Neuron (in vitro differentiated cells): ENCODE data around the gene RELL1.

Source experiments
- H2AFZ ChIP-seq: one replicate; pipeline ENCODE4 v1.6.1; 2013; ENCODE audit warnings: low read depth, mild to moderate bottlenecking, inconsistent platforms, low read length, moderate library complexity
- H3K27me3 ChIP-seq: one replicate; pipeline ENCODE4 v1.6.1; 2013; ENCODE audit warnings: low read length; ENCODE audit not compliant: insufficient read depth
- H3K36me3 ChIP-seq: one replicate; pipeline ENCODE4 v1.6.1; 2013; ENCODE audit warnings: low read length; ENCODE audit not compliant: insufficient read depth
- H3K4me1 ChIP-seq: one replicate; pipeline ENCODE4 v1.6.1; 2013; ENCODE audit warnings: low read length; ENCODE audit not compliant: insufficient read depth
- H3K4me3 ChIP-seq: 2 replicates; pipeline ENCODE4 v1.5.1; 2013; ENCODE audit warnings: mild to moderate bottlenecking, low read length, moderate library complexity
- H3K9me3 ChIP-seq: one replicate; pipeline ENCODE4 v1.6.1; 2013; ENCODE audit warnings: low read length

Gene RELL1

DNA sequence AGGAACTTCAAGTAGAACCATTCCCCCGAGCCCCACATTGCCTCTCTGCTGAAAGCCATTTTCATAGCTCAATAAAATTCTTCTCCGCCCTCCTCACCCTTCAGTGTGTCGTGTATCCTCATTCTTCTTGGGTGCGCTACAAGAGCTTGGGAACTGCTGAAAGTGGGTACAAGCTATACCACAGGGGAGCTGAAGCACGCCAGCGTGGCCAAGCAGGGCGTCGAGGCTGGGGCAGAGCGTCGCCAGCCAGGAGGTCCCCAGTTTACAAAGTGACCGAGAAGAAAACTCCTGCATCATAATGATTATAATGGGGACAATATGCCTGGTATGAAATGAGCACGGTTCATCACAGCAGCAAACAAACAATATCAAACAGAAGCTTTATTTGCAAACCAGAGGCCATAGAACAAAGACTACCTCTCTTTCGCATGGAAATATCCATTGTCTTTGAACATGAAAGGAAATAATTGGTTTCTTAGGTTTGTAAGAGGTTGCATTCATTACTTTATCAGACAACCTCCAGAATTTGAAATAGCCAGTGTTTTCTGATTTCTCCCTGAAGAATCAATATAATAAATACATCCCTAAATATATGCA is 34.3 kb downstream of the RELL1 start:
- Histone ChIP-seq H3K36me3 (peaks cover 2% of the 10 kb centered on the region), H3K4me3 (no peak overlapping the region), H3K9me3 (peaks cover 4% of the 10 kb centered on the region), H2AFZ (no peak overlapping the region), H3K27me3 (no peaks in the 10 kb centered on the region), H3K4me1 (peaks cover 16% of the 10 kb centered on the region)

DNA sequence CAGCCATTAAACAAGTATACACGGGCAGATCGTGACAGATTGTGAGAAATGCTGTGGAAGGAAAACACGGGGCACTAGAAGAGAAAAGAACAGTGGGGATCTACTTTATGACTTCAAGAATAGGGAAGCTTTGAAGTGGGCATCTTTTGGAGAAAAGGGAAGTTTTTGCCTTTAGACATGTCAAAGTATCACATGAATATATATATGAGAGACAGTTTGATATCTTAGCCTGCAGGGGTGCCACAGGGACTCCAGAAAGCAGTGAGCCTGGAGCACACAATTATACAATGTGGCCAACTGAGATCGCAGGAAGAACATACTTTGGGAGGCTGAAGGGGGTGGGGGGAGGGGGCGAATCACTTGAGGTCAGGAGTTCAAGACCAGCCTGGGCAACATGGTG is 35.7 kb downstream of the RELL1 start:
- H3K4me1 ChIP-seq: peaks cover 16% of the 10 kb centered on the region
- H3K4me3 ChIP-seq: no peak overlapping the region
- H2AFZ ChIP-seq: no peak overlapping the region
- H3K9me3 ChIP-seq: peaks cover 2% of the 10 kb centered on the region
- H3K27me3 ChIP-seq: no peaks in the 10 kb centered on the region
- peaks cover 3% of the 10 kb centered on the region for H3K36me3 ChIP-seq

DNA sequence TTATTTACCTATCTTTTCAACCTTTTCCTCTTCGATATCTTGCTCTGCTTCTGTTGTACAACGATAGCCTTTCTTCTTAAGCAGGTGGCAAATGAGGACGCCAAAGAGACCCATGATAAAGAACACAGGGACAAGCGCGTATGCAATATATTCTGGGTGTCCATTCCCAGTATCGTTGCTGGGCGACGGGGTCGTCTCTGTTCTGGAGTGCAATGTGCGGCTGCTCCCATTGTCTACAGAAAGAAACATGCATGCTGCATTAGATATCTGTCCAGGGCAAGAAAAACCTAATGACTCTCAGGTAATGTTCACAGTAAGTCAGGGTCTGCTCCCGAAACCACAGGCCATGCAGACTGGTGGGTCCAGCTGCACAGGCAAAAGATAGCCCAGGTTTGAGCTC is 36.9 kb downstream of the RELL1 start:
- Histone ChIP-seq H3K4me1 (peaks cover 16% of the 10 kb centered on the region), H3K4me3 (no peak overlapping the region), H3K36me3 (peaks cover 3% of the 10 kb centered on the region), H3K27me3 (no peaks in the 10 kb centered on the region), H2AFZ (no peak overlapping the region), H3K9me3 (peaks cover 2% of the 10 kb centered on the region)

DNA sequence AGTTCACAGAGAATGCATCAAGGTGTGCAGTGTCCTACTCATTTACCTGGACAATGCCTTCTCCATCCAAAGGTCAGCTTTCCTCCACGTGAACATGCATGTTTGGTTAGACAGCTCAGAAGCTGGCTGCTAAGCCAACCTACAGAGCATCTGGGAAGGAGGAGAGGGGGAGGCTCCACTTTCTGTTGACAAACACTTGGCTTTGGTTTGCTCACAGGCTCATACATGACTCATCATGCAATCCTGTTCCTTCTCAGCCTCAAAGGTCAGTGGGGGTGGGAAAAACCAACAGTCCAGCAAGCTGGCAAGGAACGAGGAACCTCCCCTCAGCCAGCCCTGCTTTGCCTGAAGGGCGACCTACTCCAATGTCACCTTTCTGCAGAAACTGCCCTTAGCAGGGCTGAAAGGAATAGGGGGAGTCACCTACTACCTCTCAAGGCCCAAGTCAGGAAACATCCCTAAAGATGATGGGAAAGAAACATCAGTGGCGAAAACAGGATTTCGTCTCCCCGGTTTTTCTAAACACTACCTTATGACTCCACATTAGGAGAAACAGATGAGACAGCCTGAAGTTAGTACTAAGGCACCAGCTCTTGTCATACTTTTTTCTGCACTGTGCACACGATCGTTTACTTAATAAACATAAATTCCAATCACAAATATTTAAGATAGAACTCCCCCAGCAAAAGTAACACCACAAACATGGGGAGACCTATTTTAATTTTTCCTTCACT is 37.9 kb downstream of the RELL1 start:
- peaks cover 2% of the 10 kb centered on the region for H3K9me3 ChIP-seq
- peaks cover 3% of the 10 kb centered on the region for H3K36me3 ChIP-seq
- no peaks in the 10 kb centered on the region for H3K27me3 ChIP-seq
- H2AFZ ChIP-seq: no peak overlapping the region
- H3K4me3 ChIP-seq: no peak overlapping the region
- H3K4me1 ChIP-seq: peaks cover 16% of the 10 kb centered on the region

DNA sequence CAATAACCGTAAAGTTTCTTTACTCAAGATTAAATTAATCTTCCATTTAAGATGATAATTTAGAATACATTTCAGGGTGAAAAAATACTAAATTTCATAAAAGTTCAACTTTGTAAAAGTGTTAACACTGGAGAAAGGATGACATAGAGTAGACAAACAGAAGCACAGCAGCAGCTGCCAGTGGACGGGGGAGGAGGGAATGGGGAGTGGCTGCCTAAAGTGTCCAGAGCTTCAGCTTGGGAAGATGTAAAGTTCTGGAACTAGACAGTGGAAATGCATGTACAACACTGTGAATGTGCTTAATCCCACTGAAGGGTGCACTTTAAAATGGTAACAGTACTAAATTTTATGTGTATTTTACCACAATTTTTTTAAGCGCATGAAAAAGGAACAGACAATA is 39.9 kb downstream of the RELL1 start:
- Histone ChIP-seq H3K9me3 (no peaks in the 10 kb centered on the region), H3K4me1 (peaks cover 16% of the 10 kb centered on the region), H2AFZ (no peak overlapping the region), H3K4me3 (no peak overlapping the region), H3K36me3 (peaks cover 3% of the 10 kb centered on the region), H3K27me3 (no peaks in the 10 kb centered on the region)

DNA sequence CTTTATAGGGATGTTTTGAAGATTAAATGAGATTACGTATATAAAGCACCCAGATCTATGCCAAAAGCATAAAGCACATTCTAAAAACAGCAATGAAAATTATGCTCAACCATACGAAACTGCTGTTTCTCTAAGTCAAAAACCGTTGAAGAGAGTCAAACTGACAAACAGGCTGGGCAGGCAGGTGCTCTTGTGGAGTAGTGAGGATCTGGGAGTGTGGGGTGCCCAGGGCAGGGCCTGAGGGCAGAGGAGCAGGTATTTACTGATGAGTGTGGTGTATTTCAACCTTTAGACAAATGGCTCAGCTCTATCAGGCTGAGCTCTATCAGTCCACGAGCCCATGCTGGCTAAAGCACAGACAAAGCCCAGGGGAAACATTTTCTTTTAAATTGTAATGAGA is 40.4 kb downstream of the RELL1 start:
- H3K36me3 ChIP-seq: peaks cover 3% of the 10 kb centered on the region
- no peaks in the 10 kb centered on the region for H3K9me3 ChIP-seq
- H3K4me3 ChIP-seq: no peak overlapping the region
- H3K27me3 ChIP-seq: no peaks in the 10 kb centered on the region
- H2AFZ ChIP-seq: no peak overlapping the region
- peaks cover 16% of the 10 kb centered on the region for H3K4me1 ChIP-seq

DNA sequence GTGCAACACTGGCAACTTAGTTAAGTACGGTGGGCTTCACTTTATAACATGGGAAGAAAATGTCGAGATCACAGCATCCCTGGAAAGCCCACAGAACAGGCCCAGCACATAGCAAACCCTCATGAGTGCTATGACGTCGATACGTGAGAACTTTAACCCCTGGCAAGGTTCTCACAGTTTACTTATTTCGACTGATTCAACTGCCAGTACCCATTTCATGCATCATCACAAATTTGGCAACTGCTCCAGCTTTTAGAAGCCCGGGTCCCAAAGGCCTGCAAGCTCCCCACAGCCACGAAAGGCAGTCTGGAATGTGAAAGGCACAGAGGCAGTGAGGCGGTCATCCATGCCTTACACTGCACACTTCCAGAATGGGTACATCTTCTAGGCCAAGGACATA is 41.2 kb downstream of the RELL1 start:
- H3K4me1 ChIP-seq: peaks cover 16% of the 10 kb centered on the region
- no peaks in the 10 kb centered on the region for H3K9me3 ChIP-seq
- H3K4me3 ChIP-seq: no peak overlapping the region
- no peaks in the 10 kb centered on the region for H3K27me3 ChIP-seq
- H2AFZ ChIP-seq: no peak overlapping the region
- peaks cover 3% of the 10 kb centered on the region for H3K36me3 ChIP-seq

DNA sequence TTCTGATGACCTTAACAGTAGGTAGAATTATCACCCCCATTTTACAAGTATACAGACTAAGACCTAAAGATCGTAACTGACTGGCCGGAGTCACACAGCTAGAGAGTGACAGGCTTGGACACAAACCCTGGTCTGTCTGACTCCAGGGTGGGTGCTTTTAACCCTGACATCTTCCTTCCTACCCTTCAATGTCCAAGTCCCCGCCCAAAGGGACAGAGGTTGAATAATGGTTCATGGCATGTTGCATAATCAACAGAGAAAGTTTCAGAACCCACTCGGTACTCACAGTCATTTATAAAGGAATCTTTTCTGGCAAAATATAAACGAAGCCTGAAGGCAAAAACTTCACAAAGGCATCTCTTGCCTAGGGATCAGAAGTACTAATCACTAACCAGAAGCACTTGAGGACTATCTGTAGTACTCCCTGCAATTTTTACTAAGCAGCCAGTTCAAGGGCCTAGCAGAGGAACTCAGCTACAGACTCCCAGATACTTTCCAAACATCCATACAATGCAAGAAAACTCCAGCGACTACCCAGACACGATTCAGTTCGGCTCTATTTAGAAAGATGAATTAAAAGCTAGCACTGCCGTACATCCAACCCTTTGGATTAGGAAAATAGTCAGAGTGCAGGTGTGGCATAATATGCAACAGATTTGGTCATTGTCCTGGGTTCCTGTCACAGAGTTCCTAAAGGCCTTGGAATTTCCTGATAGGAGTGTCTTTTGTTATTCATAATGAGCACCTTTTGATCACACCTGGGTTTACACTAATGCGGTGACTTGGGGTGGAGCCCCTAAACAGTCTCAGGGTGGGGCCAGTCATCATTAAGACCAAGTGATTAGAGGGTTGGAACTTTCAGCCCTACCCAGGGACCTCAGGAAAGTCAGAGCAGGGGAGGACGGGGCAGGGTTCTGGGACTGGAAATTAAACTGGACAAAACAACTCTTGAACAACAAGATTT is 44.0 kb downstream of the RELL1 start:
- H3K4me1 ChIP-seq: no peaks in the 10 kb centered on the region
- H2AFZ ChIP-seq: no peak overlapping the region
- no peaks in the 10 kb centered on the region for H3K9me3 ChIP-seq
- H3K36me3 ChIP-seq: peaks cover 3% of the 10 kb centered on the region
- H3K4me3 ChIP-seq: no peak overlapping the region
- no peaks in the 10 kb centered on the region for H3K27me3 ChIP-seq

DNA sequence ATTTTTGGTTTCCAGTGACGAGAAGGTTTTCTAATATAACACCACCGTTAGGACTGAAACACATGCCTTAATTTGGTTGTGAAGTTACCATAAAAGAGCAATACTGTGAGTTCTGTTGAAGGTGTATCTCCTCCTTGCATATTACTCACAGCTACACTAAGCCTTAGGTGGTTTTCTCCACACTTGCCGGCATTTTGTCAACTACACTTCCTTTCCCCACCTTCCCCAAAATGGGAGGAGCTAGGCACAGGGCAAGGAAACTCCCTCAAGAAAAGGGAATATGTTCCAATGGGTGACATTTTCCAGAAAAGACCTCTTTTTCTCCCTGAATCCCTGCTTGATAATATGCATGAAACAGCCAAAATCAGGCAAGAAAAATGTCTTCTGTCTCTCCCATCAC is 44.8 kb downstream of the RELL1 start:
- no peaks in the 10 kb centered on the region for H3K9me3 ChIP-seq
- no peak overlapping the region for H2AFZ ChIP-seq
- H3K36me3 ChIP-seq: no peaks in the 10 kb centered on the region
- H3K27me3 ChIP-seq: no peaks in the 10 kb centered on the region
- H3K4me1 ChIP-seq: no peaks in the 10 kb centered on the region
- H3K4me3 ChIP-seq: no peak overlapping the region

DNA sequence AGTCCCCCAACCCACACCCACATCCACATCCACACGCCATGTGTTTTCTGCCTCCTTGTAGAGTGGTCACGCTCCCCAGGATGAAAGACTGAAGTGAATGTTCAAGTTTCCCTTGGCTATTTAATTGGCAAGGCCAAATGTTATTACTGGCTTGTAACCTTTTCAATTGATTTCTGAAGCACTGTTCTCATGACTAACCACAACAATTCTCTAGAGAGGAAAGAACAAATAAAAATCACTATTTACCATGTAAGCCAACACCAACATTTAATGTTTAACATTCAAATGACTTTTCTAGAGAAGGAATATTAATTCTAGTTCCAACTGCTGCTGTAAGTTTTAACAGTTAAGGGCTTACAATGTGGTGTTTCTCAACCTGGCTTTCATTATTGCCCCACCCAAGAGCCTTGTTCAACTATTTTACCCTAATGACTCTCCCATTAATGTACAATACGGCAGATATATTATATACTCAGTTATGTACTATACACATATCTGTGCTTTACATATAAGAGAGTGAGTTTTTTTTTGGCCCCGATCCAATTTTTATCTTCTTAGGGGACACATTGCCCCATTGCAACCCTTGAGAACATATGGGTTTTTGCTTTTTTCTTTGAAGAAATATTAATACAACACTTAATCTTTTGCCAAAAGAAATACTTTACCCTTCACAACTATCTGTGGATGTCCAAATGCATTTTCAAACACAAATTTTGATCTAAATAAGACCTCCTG is 46.5 kb downstream of the RELL1 start:
- no peaks in the 10 kb centered on the region for H3K4me1 ChIP-seq

DNA sequence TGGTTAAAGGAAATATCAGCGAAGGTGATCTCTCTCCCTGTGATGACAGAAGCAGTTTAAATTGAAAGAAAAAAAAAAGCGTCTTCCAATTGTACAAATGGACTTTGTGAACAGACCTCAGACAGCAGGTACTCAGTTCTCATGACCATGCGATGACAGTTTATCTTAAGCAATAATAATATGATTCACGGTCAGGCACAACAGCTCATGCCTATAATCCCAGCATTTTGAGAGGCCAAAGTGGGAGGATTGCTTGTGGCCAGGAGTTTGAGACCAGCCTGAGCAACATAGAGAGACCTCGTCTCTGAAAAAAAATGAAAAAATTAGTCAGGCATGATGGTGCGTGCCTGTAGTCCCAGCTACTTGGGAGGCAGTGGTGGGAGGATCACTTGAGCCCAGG is 51.0 kb downstream of the RELL1 start:
- Histone ChIP-seq H3K4me3 (no peak overlapping the region), H2AFZ (no peak overlapping the region), H3K36me3 (peaks cover 7% of the 10 kb centered on the region), H3K4me1 (no peaks in the 10 kb centered on the region), H3K27me3 (no peaks in the 10 kb centered on the region), H3K9me3 (no peaks in the 10 kb centered on the region)

More for the DNA sequence above, 46.5 kb downstream of the RELL1 start:
- Histone ChIP-seq H3K36me3 (no peaks in the 10 kb centered on the region), H3K9me3 (no peaks in the 10 kb centered on the region), H2AFZ (no peak overlapping the region), H3K27me3 (no peaks in the 10 kb centered on the region), H3K4me3 (no peak overlapping the region)

DNA sequence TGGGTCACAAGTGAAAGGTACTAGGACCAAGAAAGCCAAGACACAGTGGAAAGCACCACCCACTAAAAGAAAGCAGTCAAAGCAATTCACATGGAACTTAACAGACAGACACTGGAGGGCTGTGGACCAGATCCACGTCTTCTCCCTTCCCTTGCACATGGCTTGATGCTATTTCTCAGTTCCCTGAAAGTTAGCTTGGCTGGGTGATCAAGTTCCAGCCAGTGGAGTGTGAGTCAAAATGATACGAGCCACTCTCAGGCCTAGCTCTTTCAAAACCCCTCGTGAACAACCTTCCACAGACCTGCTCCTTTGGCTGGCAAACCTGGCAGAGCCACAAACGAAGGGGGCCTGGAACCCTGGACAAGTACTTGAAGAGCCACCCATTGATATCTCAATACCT is 52.0 kb downstream of the RELL1 start:
- H3K27me3 ChIP-seq: no peaks in the 10 kb centered on the region
- H3K9me3 ChIP-seq: no peaks in the 10 kb centered on the region
- H3K4me1 ChIP-seq: no peaks in the 10 kb centered on the region
- H3K4me3 ChIP-seq: no peak overlapping the region
- no peak overlapping the region for H2AFZ ChIP-seq
- H3K36me3 ChIP-seq: peaks cover 7% of the 10 kb centered on the region
